Fibroblast of lung (primary cell): ENCODE data around the gene HOXC12. TPM values are rescaled to one million over a fixed set of nuclear protein-coding genes. Genes with fewer than 3 reads are reported as not detected.

Experiments used
- DNase-seq, 2 donors: peaks; one replicate each; pipeline versions ENCODE4 v3.0.0 to v3.0.0-alpha.2; 2010; ENCODE audit warnings: low read depth in 2 of 2
- H2AFZ ChIP-seq: 2 replicates; pipeline ENCODE4 v1.5.1; 2012; ENCODE audit warnings: low read length, control low read depth, inconsistent platforms
- H3K27ac ChIP-seq: 2 replicates; pipeline ENCODE4 v1.5.1; 2011; ENCODE audit warnings: low read length, control low read depth; ENCODE audit not compliant: insufficient read depth
- H3K27me3 ChIP-seq: 2 replicates; pipeline ENCODE4 v1.5.1; 2011; ENCODE audit warnings: mild to moderate bottlenecking, low read length; ENCODE audit not compliant: control insufficient read depth, insufficient read depth
- H3K36me3 ChIP-seq: 2 replicates; pipeline ENCODE4 v1.5.1; 2011; ENCODE audit warnings: low read length; ENCODE audit not compliant: control insufficient read depth, insufficient read depth
- H3K4me1 ChIP-seq: 2 replicates; pipeline ENCODE4 v1.5.1; 2011; ENCODE audit warnings: low read length; ENCODE audit not compliant: control insufficient read depth, insufficient read depth; ENCODE audit errors: extremely low read depth
- H3K4me2 ChIP-seq: 2 replicates; pipeline ENCODE4 v1.5.1; 2011; ENCODE audit warnings: low read length, control low read depth; ENCODE audit not compliant: insufficient read depth; ENCODE audit errors: extremely low read depth
- H3K4me3 ChIP-seq, 4 experiments: fragments of 200-600 bp in 1 of 4; sonication (generic) in 1 of 4; replicated peaks in 1 of 4; 2 replicates each; pipeline ENCODE4 v1.5.1; 2011 to 2016; ENCODE audit warnings: low read length in 4 of 4, low read depth in 3 of 4, mild to moderate bottlenecking in 3 of 4, control low read depth in 2 of 4, inconsistent platforms in 1 of 4, mixed read lengths in 1 of 4; ENCODE audit not compliant: insufficient read depth in 1 of 4; ENCODE audit errors: control extremely low read depth in 1 of 4
- H3K79me2 ChIP-seq: 2 replicates; pipeline ENCODE4 v1.5.1; 2012; ENCODE audit warnings: mild to moderate bottlenecking, low read length, inconsistent platforms; ENCODE audit not compliant: control insufficient read depth, insufficient read depth
- H3K9ac ChIP-seq: 2 replicates; pipeline ENCODE4 v1.5.1; 2011; ENCODE audit warnings: mild to moderate bottlenecking, low read length, control low read depth; ENCODE audit not compliant: insufficient read depth
- H3K9me3 ChIP-seq: 2 replicates; pipeline ENCODE4 v1.5.1; 2012; ENCODE audit warnings: low read depth, low read length; ENCODE audit not compliant: control insufficient read depth, insufficient read depth
- H4K20me1 ChIP-seq: 2 replicates; pipeline ENCODE4 v1.5.1; 2011; ENCODE audit warnings: low read length; ENCODE audit not compliant: control insufficient read depth, insufficient read depth; ENCODE audit errors: extremely low read depth
- EZH2 ChIP-seq: IDR thresholded peaks from 2 replicates; pipeline ENCODE4 v1.5.1; 2012; ENCODE audit warnings: low read length, control low read depth, mild to moderate bottlenecking; ENCODE audit errors: missing control alignments
- polyA plus RNA-seq, 2 donors: library from polyadenylated mRNA; depleted of rRNA in 1 of 2; stranded (reverse) in 1 of 2; unstranded in 1 of 2; fragments of >200 nt; gene quantifications; 2 replicates each; pipeline ENCODE4 v1.2.1, GENCODE V29; 2011 to 2012; ENCODE audit warnings: missing spikeins in 1 of 2
- total RNA-seq: library from RNA; depleted of rRNA; stranded (reverse); fragments of >200 nt; gene quantifications from 2 replicates; pipeline ENCODE4 v1.2.1, GENCODE V29; 2014
- TF ChIP-seq, protein P1 (sequence below), 2 donors: IDR thresholded peaks in 1 of 2; conservative IDR thresholded peaks in 1 of 2; 1 replicate in 1 of 2; 2 replicates in 1 of 2; pipeline ENCODE4 v1.5.1; 2011 to 2012; ENCODE audit warnings: low read length in 2 of 2, control low read depth in 1 of 2, inconsistent platforms in 1 of 2, low read depth in 1 of 2, mild to moderate bottlenecking in 1 of 2

HOXC12 gene
- total and polyA plus RNA-seq, 2 donors (not counting 1 experiment from before 2014, with no cell fraction given): not detected

DNA sequence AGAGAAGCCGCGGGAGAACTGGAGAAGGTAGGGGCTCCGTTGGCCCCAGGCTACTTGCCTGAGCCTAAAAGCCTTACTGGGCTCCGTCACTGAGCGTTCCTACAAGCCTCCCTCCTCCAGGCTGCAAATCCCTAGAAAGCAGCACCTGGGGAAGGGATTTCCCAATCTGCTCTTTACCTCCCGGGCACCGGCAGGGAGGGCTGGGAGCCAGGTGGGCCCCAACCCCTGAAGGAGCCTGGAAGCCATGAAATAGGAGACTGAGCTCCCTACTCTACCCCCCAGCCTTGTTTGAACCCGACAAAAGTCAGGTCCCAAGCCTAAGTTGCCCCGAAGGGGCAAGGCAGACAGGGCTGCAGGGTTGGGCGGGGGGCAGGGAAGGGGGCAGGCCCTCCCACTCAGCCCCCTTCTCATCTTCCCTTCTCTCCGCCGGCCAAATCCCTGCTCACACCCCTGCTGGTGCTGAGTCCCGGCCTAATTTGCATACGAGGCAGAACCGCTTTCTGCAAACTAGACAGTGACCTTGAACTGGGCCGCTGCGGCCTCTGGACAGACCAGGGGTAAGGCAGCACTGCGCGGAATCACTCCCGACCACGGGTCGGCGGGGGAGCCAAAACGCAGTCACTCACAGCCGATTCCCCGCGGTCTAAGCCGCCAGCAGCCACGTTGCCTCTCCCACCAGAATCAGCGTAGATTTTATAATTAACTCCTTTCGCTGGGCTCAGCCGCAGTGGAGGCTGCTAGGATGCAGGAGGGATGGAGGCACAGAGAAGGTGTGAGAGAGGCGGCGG is 3.7 kb upstream of the HOXC12 start:
- Histone ChIP-seq H3K4me2 (no peak overlapping the region), H3K27ac (no peak overlapping the region), H3K27me3 (peaks cover 91% of the 10 kb centered on the region), H3K4me3 (no peak overlapping the region), H4K20me1 (peaks cover 2% of the 10 kb centered on the region), H3K36me3 (no peaks in the 10 kb centered on the region), H3K9me3 (no peaks in the 10 kb centered on the region), H3K4me1 (no peaks in the 10 kb centered on the region), H2AFZ (no peak overlapping the region), H3K79me2 (no peaks in the 10 kb centered on the region), H3K9ac (no peak overlapping the region)
- TF ChIP-seq EZH2: no peak
- TF ChIP-seq, protein P1, sequence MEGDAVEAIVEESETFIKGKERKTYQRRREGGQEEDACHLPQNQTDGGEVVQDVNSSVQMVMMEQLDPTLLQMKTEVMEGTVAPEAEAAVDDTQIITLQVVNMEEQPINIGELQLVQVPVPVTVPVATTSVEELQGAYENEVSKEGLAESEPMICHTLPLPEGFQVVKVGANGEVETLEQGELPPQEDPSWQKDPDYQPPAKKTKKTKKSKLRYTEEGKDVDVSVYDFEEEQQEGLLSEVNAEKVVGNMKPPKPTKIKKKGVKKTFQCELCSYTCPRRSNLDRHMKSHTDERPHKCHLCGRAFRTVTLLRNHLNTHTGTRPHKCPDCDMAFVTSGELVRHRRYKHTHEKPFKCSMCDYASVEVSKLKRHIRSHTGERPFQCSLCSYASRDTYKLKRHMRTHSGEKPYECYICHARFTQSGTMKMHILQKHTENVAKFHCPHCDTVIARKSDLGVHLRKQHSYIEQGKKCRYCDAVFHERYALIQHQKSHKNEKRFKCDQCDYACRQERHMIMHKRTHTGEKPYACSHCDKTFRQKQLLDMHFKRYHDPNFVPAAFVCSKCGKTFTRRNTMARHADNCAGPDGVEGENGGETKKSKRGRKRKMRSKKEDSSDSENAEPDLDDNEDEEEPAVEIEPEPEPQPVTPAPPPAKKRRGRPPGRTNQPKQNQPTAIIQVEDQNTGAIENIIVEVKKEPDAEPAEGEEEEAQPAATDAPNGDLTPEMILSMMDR (conservative IDR thresholded peaks at IDR 0.05 in 1 of 2, IDR thresholded peaks at IDR 0.05 in 1 of 2; ENCODE audit: low read depth in 1 of 2, low read length in 2 of 2): no peak
- no peak for DNase-seq

DNA sequence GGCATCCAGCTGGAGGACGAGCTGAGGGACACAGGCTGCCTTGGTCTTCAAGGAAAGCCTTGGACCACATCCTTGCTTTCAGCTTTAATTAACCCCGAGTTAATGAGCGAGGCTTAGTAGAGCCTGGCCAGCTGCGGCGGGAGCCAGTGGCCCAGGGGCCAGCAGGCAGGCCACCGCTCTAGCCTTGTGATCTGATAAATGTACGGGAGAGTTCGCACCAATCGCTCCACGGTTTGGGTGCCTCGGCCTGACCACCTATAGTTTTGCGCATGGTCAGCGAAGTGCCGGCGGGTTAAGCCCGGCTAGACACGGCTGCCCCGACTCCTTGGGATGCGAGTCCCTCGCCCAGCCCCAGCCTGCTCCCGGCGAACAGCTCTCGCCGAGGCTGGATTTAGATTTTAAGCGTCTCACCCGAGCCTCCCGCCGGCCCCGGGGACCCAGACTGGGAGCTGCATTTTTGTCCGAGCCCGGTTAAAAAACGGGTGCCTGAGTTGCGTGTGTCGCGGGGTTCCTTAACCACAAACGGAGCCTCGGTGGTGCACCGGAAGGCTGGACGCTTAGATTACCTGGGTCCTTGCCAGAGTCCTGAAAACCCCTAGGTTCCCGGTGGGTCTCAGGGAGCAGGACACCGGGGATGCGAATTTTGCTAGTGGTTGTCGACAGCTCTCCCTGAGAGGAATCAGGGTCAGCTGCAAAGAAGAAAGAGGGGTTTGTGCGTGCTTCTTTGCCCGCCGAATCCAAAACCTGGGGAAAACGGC is 2.9 kb upstream of the HOXC12 start:
- Histone ChIP-seq H3K4me2 (no peak overlapping the region), H3K4me3 (no peak overlapping the region), H3K27me3 (peaks cover 91% of the 10 kb centered on the region), H3K36me3 (no peaks in the 10 kb centered on the region), H4K20me1 (peaks cover 2% of the 10 kb centered on the region), H3K9ac (no peak overlapping the region), H3K79me2 (no peaks in the 10 kb centered on the region), H2AFZ (no peak overlapping the region), H3K27ac (no peak overlapping the region), H3K4me1 (no peaks in the 10 kb centered on the region), H3K9me3 (no peaks in the 10 kb centered on the region)
- peak; percentile 95 for TF ChIP-seq EZH2
- TF ChIP-seq, protein P1 (conservative IDR thresholded peaks at IDR 0.05 in 1 of 2, IDR thresholded peaks at IDR 0.05 in 1 of 2; ENCODE audit: low read depth in 1 of 2, low read length in 2 of 2): no peak
- DNase-seq: no peak

DNA sequence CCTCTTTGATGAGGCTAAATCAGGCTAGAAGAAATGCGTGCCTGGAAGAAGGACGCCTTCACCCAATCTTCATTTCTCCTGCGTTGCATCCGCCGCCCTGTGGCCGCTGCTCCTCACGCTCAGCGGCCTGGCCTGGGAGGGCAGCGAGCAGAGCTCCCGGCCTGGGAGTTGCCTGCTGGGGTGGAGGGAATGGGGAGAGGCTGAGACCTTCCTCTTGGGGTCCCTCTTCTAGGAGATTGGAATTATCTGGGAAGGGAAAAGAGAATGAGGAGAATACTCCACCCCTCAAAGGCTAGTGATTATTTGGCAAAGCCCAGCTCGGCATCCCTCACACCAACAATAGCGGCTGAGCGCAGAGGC is 2.4 kb upstream of the HOXC12 start:
- Histone ChIP-seq H3K4me2 (no peak overlapping the region), H3K4me1 (no peaks in the 10 kb centered on the region), H3K9ac (no peak overlapping the region), H3K27me3 (peaks cover 91% of the 10 kb centered on the region), H4K20me1 (peaks cover 2% of the 10 kb centered on the region), H2AFZ (no peak overlapping the region), H3K4me3 (no peak overlapping the region), H3K27ac (no peak overlapping the region), H3K9me3 (no peaks in the 10 kb centered on the region), H3K79me2 (no peaks in the 10 kb centered on the region), H3K36me3 (no peaks in the 10 kb centered on the region)
- no peak for DNase-seq
- TF ChIP-seq, protein P1 (conservative IDR thresholded peaks at IDR 0.05 in 1 of 2, IDR thresholded peaks at IDR 0.05 in 1 of 2; ENCODE audit: low read depth in 1 of 2, low read length in 2 of 2): no peak
